Astrocyte (in vitro differentiated cells and primary cell): Measurements from ENCODE around the gene RGS2. TPM values are rescaled to one million over a fixed set of nuclear protein-coding genes. Genes with fewer than 3 reads are reported as not detected.

Experiments used
- DNase-seq: peaks from one replicate; pipeline ENCODE4 v3.0.0-alpha.2; 2010; ENCODE audit warnings: low read depth
- FAIRE-seq: peaks from 2 replicates; lab custom pipeline; 2011; peaks lifted over from hg19 to GRCh38; lab: Jason Lieb, UNC
- H2AFZ ChIP-seq: 2 replicates; pipeline ENCODE4 v1.6.0; 2012; ENCODE audit warnings: low read depth, low read length, inconsistent platforms
- H3K27ac ChIP-seq: 2 replicates; pipeline ENCODE4 v1.5.1; 2011; ENCODE audit warnings: low read depth, low read length, inconsistent platforms
- H3K27me3 ChIP-seq: 2 replicates; pipeline ENCODE4 v1.6.0; 2011; ENCODE audit warnings: low read length, inconsistent platforms; ENCODE audit not compliant: insufficient read depth
- H3K36me3 ChIP-seq: 2 replicates; pipeline ENCODE4 v1.5.1; 2011; ENCODE audit warnings: low read length, inconsistent platforms; ENCODE audit not compliant: insufficient read depth
- H3K4me1 ChIP-seq: 2 replicates; pipeline ENCODE4 v1.5.1; 2011; ENCODE audit warnings: low read length, inconsistent platforms; ENCODE audit not compliant: insufficient read depth
- H3K4me2 ChIP-seq: 2 replicates; pipeline ENCODE4 v1.6.0; 2012; ENCODE audit warnings: low read length, inconsistent platforms
- H3K4me3 ChIP-seq: 2 replicates; pipeline ENCODE4 v1.5.1; 2011; ENCODE audit warnings: low read depth, mild to moderate bottlenecking, low read length, inconsistent platforms; ENCODE audit not compliant: insufficient read depth
- H3K79me2 ChIP-seq: 2 replicates; pipeline ENCODE4 v1.6.0; 2012; ENCODE audit warnings: mild to moderate bottlenecking, low read length, inconsistent platforms; ENCODE audit not compliant: insufficient read depth
- H3K9ac ChIP-seq: 2 replicates; pipeline ENCODE4 v1.6.0; 2012; ENCODE audit warnings: mild to moderate bottlenecking, low read length, inconsistent platforms
- H3K9me3 ChIP-seq: 2 replicates; pipeline ENCODE4 v1.5.1; 2012; ENCODE audit warnings: low read depth, mild to moderate bottlenecking, low read length, inconsistent platforms; ENCODE audit not compliant: insufficient read depth
- H4K20me1 ChIP-seq: 2 replicates; pipeline ENCODE4 v1.6.0; 2012; ENCODE audit warnings: low read length, inconsistent platforms; ENCODE audit not compliant: insufficient read depth
- H3K27ac Mint-ChIP-seq: one replicate; pipeline ENCODE4 v1.8.0; 2021; ENCODE audit warnings: mild to moderate bottlenecking, mixed read lengths; ENCODE audit not compliant: unreplicated experiment
- H3K27me3 Mint-ChIP-seq: one replicate; pipeline ENCODE4 v1.8.0; 2021; ENCODE audit warnings: low read depth, mixed read lengths; ENCODE audit not compliant: unreplicated experiment
- H3K36me3 Mint-ChIP-seq: one replicate; pipeline ENCODE4 v1.8.0; 2021; ENCODE audit warnings: low read depth, mixed read lengths; ENCODE audit not compliant: unreplicated experiment
- H3K4me1 Mint-ChIP-seq: one replicate; pipeline ENCODE4 v1.8.0; 2021; ENCODE audit warnings: low read depth, mixed read lengths; ENCODE audit not compliant: unreplicated experiment
- H3K4me3 Mint-ChIP-seq: one replicate; pipeline ENCODE4 v1.8.0; 2021; ENCODE audit warnings: mild to moderate bottlenecking, moderate library complexity, mixed read lengths; ENCODE audit not compliant: unreplicated experiment
- H3K9me3 Mint-ChIP-seq: one replicate; pipeline ENCODE4 v1.8.0; 2021; ENCODE audit warnings: mild to moderate bottlenecking, mixed read lengths; ENCODE audit not compliant: unreplicated experiment
- EZH2 ChIP-seq: IDR thresholded peaks from 2 replicates; pipeline ENCODE4 v1.6.1; 2012; ENCODE audit warnings: mild to moderate bottlenecking, low read length, inconsistent platforms; ENCODE audit not compliant: insufficient read depth
- total RNA-seq: library from RNA; stranded (reverse); gene quantifications from 2 replicates; pipeline ENCODE4 v1.2.1, GENCODE V29; 2021
- TF ChIP-seq, protein P1 (sequence below): IDR thresholded peaks from 2 replicates; pipeline ENCODE4 v1.5.1; 2011; ENCODE audit warnings: low read depth, mild to moderate bottlenecking, inconsistent platforms, low read length, moderate library complexity; ENCODE audit not compliant: insufficient read depth

RGS2 gene
- total RNA-seq, 1 donor from 2014 or later, result 10.5 TPM

DNA sequence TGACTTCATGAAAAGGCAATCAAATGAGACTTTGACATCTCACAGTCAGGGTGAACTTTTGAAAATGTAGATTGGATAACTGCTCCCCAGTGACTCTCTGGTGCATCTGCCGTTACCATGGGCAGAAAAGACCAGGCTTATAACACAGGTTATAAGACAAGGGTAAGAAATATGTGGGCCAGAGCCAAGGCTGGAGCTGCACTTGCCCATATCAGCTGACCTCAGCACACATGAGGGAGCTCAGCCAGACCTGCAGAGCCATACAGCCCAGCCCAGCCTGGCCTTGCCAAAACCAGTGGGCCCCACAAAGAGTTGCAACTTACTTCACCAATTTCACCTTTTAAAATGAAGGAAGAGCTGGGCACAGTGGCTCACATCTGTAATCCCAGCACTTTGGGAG is 11.7 kb upstream of the RGS2 start:
- H3K27ac ChIP-seq, result no peak overlapping the region
- no peak overlapping the region for H3K4me3 ChIP-seq
- H4K20me1 ChIP-seq, result no peaks in the 10 kb centered on the region
- no peak overlapping the region for H3K4me2 ChIP-seq
- H3K27me3 Mint-ChIP-seq, result no peaks in the 10 kb centered on the region
- no peaks in the 10 kb centered on the region for H3K36me3 ChIP-seq
- DNase-seq (no peak), FAIRE-seq (no peak)
- no peak overlapping the region for H3K27ac Mint-ChIP-seq
- H3K9me3 Mint-ChIP-seq, result no peaks in the 10 kb centered on the region
- H3K79me2 ChIP-seq, result no peaks in the 10 kb centered on the region
- no peaks in the 10 kb centered on the region for H3K9me3 ChIP-seq
- TF ChIP-seq EZH2, result no peak
- TF ChIP-seq, protein P1, sequence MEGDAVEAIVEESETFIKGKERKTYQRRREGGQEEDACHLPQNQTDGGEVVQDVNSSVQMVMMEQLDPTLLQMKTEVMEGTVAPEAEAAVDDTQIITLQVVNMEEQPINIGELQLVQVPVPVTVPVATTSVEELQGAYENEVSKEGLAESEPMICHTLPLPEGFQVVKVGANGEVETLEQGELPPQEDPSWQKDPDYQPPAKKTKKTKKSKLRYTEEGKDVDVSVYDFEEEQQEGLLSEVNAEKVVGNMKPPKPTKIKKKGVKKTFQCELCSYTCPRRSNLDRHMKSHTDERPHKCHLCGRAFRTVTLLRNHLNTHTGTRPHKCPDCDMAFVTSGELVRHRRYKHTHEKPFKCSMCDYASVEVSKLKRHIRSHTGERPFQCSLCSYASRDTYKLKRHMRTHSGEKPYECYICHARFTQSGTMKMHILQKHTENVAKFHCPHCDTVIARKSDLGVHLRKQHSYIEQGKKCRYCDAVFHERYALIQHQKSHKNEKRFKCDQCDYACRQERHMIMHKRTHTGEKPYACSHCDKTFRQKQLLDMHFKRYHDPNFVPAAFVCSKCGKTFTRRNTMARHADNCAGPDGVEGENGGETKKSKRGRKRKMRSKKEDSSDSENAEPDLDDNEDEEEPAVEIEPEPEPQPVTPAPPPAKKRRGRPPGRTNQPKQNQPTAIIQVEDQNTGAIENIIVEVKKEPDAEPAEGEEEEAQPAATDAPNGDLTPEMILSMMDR, result no peak
- H3K4me1 ChIP-seq, result no peaks in the 10 kb centered on the region
- H3K4me3 Mint-ChIP-seq, result no peak overlapping the region
- H3K4me1 Mint-ChIP-seq, result peaks cover 1% of the 10 kb centered on the region
- no peak overlapping the region for H3K9ac ChIP-seq
- no peak overlapping the region for H2AFZ ChIP-seq
- H3K36me3 Mint-ChIP-seq, result no peaks in the 10 kb centered on the region
- H3K27me3 ChIP-seq, result no peaks in the 10 kb centered on the region

GRCh38 chr1:192797891-192798290 is 10.9 kb upstream of the RGS2 start:
- no peak overlapping the region for H3K4me3 ChIP-seq
- Mint-ChIP-seq H3K4me1 (peaks cover 1% of the 10 kb centered on the region), H3K36me3 (no peaks in the 10 kb centered on the region), H3K9me3 (no peaks in the 10 kb centered on the region), H3K4me3 (no peak overlapping the region), H3K27me3 (no peaks in the 10 kb centered on the region), H3K27ac (no peak overlapping the region)
- H3K27ac ChIP-seq, result no peak overlapping the region
- H3K9ac ChIP-seq, result no peak overlapping the region
- TF ChIP-seq EZH2, result no peak
- TF ChIP-seq, protein P1, result no peak
- H3K4me1 ChIP-seq, result no peaks in the 10 kb centered on the region
- FAIRE-seq (no peak), DNase-seq (no peak)
- H3K36me3 ChIP-seq, result no peaks in the 10 kb centered on the region
- no peaks in the 10 kb centered on the region for H3K9me3 ChIP-seq
- no peaks in the 10 kb centered on the region for H4K20me1 ChIP-seq
- no peaks in the 10 kb centered on the region for H3K79me2 ChIP-seq
- H2AFZ ChIP-seq, result no peak overlapping the region
- no peaks in the 10 kb centered on the region for H3K27me3 ChIP-seq
- no peak overlapping the region for H3K4me2 ChIP-seq

- TF ChIP-seq EZH2, result no peak
- TF ChIP-seq, protein P1, result no peak
- H3K27ac Mint-ChIP-seq, result no peak overlapping the region
- Histone ChIP-seq H3K27me3 (no peaks in the 10 kb centered on the region), H3K4me3 (no peak overlapping the region), H3K27ac (no peak overlapping the region), H3K4me1 (no peaks in the 10 kb centered on the region), H3K36me3 (no peaks in the 10 kb centered on the region), H3K9ac (no peak overlapping the region), H4K20me1 (no peaks in the 10 kb centered on the region), H2AFZ (no peak overlapping the region), H3K79me2 (no peaks in the 10 kb centered on the region), H3K4me2 (no peak overlapping the region), H3K9me3 (no peaks in the 10 kb centered on the region)
- no peaks in the 10 kb centered on the region for H3K27me3 Mint-ChIP-seq
- H3K4me1 Mint-ChIP-seq, result no peaks in the 10 kb centered on the region
- FAIRE-seq, result no peak
- H3K9me3 Mint-ChIP-seq, result no peaks in the 10 kb centered on the region
- H3K36me3 Mint-ChIP-seq, result no peaks in the 10 kb centered on the region
- no peak overlapping the region for H3K4me3 Mint-ChIP-seq
- no peak for DNase-seq
Observed at GRCh38 chr1:192801451-192801850, 7.4 kb upstream of the RGS2 start.
